Measurements from ENCODE around the gene ATP6AP1.

The ATP6AP1 gene

GRCh38 chrX:154443992-154444754 lies 15.7 kb downstream of the ATP6AP1 start, which contains the start of gene FAM50A:
TSS of gene FAM50A (plus strand) at chrX:154444141. CDS start at chrX:154444236, 95 bp downstream.
- H3K27me3 ChIP-seq (ENCODE audit: insufficient read depth, low read length) = no peaks in the 10 kb centered on the region
- no peaks in the 10 kb centered on the region for H3K9me3 ChIP-seq (ENCODE audit: insufficient read depth, low read depth, low read length)
- no peak within 1 kb of the TSS for H3K27ac ChIP-seq (ENCODE audit: low read length)
- H3K9ac ChIP-seq (ENCODE audit: low read depth, low read length) = peak within 1 kb of the TSS; percentile 67; the same call in 1 of the 2 replicates
- H3K4me1 ChIP-seq (ENCODE audit: insufficient read depth, low read length) = no peaks in the 10 kb centered on the region
- peaks cover 24% of the 10 kb centered on the region; the same call in 1 of the 2 replicates for H3K36me3 ChIP-seq (ENCODE audit: insufficient read depth, low read depth, low read length)
- H3K4me3 ChIP-seq (ENCODE audit: low read length) = peak within 1 kb of the TSS; percentile 63

- Histone ChIP-seq H3K9ac (ENCODE audit: low read depth, low read length) (peak overlapping the region; percentile 67; the same call in 1 of the 2 replicates), H3K27me3 (ENCODE audit: insufficient read depth, low read length) (no peaks in the 10 kb centered on the region), H3K4me3 (ENCODE audit: low read length) (peak overlapping the region; percentile 63), H3K9me3 (ENCODE audit: insufficient read depth, low read depth, low read length) (no peaks in the 10 kb centered on the region), H3K27ac (ENCODE audit: low read length) (no peak overlapping the region), H3K4me1 (ENCODE audit: insufficient read depth, low read length) (no peaks in the 10 kb centered on the region), H3K36me3 (ENCODE audit: insufficient read depth, low read depth, low read length) (peaks cover 28% of the 10 kb centered on the region; the same call in 1 of the 2 replicates)
These were observed 16.3 kb downstream of the ATP6AP1 start for GRCh38 chrX:154444755-154445246.

- H3K36me3 ChIP-seq (ENCODE audit: insufficient read depth, low read depth, low read length) = peaks cover 21% of the 10 kb centered on the region; the same call in 1 of the 2 replicates
- no peak overlapping the region for H3K4me3 ChIP-seq (ENCODE audit: low read length)
These were observed 17.3 kb downstream of the ATP6AP1 start for GRCh38 chrX:154445776-154446175.

GRCh38 chrX:154446430-154446829 lies 18.0 kb downstream of the ATP6AP1 start:
- Histone ChIP-seq H3K4me1 (ENCODE audit: insufficient read depth, low read length) (no peaks in the 10 kb centered on the region), H3K4me3 (ENCODE audit: low read length) (no peak overlapping the region), H3K9ac (ENCODE audit: low read depth, low read length) (no peak overlapping the region), H3K27ac (ENCODE audit: low read length) (no peak overlapping the region), H3K27me3 (ENCODE audit: insufficient read depth, low read length) (no peaks in the 10 kb centered on the region), H3K36me3 (ENCODE audit: insufficient read depth, low read depth, low read length) (peaks cover 17% of the 10 kb centered on the region; the same call in 1 of the 2 replicates), H3K9me3 (ENCODE audit: insufficient read depth, low read depth, low read length) (no peaks in the 10 kb centered on the region)

More at GRCh38 chrX:154445776-154446175, 17.3 kb downstream of the ATP6AP1 start:
- H3K9me3 ChIP-seq (ENCODE audit: insufficient read depth, low read depth, low read length) = no peaks in the 10 kb centered on the region
- no peaks in the 10 kb centered on the region for H3K27me3 ChIP-seq (ENCODE audit: insufficient read depth, low read length)
- no peak overlapping the region for H3K9ac ChIP-seq (ENCODE audit: low read depth, low read length)
- H3K27ac ChIP-seq (ENCODE audit: low read length) = no peak overlapping the region
- no peaks in the 10 kb centered on the region for H3K4me1 ChIP-seq (ENCODE audit: insufficient read depth, low read length)

- Histone ChIP-seq H3K27me3 (ENCODE audit: insufficient read depth, low read length) (no peaks in the 10 kb centered on the region), H3K9ac (ENCODE audit: low read depth, low read length) (no peak overlapping the region), H3K4me1 (ENCODE audit: insufficient read depth, low read length) (no peaks in the 10 kb centered on the region), H3K36me3 (ENCODE audit: insufficient read depth, low read depth, low read length) (0 out of 2 replicates have a peak, but pooled peaks cover 8% of the 10 kb centered on the region), H3K4me3 (ENCODE audit: low read length) (no peak overlapping the region), H3K27ac (ENCODE audit: low read length) (no peak overlapping the region), H3K9me3 (ENCODE audit: insufficient read depth, low read depth, low read length) (no peaks in the 10 kb centered on the region)
These were observed 20.0 kb downstream of the ATP6AP1 start for GRCh38 chrX:154448484-154448883.

DNA sequence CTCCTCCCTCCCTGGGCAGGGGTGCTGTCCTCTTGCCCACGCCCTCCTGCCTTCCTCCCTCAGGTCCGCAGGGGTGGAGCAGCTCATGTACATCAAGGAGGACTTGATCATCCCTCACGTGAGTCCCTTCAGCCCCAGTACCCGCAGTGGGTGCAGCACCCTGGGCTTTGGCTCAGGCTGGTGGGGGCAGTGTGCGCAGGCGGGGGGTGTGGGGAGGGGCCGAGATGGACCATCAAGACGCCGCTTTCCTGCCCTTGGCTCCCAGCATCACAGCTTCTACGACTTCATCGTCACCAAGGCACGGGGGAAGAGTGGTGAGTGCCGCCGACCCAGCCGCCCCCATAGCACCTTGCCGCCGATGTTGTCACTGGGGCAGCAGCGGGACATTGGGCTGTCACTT lies 21.1 kb downstream of the ATP6AP1 start:
- H3K9me3 ChIP-seq (ENCODE audit: insufficient read depth, low read depth, low read length) = no peaks in the 10 kb centered on the region
- H3K27me3 ChIP-seq (ENCODE audit: insufficient read depth, low read length) = no peaks in the 10 kb centered on the region
- no peak overlapping the region for H3K9ac ChIP-seq (ENCODE audit: low read depth, low read length)
- H3K36me3 ChIP-seq (ENCODE audit: insufficient read depth, low read depth, low read length) = 0 out of 2 replicates have a peak, but pooled peaks cover 8% of the 10 kb centered on the region
- H3K4me3 ChIP-seq (ENCODE audit: low read length) = no peak overlapping the region
- no peaks in the 10 kb centered on the region for H3K4me1 ChIP-seq (ENCODE audit: insufficient read depth, low read length)
- no peak overlapping the region for H3K27ac ChIP-seq (ENCODE audit: low read length)

DNA sequence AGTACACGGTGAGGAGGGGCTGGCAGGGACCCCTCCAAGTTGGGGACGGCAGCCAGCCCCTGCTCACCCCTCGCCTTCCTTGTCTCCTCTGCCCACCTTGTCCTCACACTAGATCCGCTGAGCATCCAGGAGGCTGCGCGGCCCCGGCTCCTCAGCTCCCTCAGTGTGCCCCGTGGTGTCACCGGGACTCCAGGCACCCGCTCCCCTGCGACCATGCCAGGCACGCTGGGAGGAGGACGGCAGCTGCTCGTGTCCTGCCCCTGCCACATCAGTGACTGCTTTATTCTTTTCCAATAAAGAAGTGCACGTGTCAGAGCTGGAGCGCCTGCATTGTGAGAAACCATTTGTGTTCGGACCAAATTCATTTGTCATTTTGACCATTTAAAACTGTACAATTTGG lies 21.8 kb downstream of the ATP6AP1 start:
- Histone ChIP-seq H3K4me3 (ENCODE audit: low read length) (no peak overlapping the region), H3K36me3 (ENCODE audit: insufficient read depth, low read depth, low read length) (0 out of 2 replicates have a peak, but pooled peaks cover 8% of the 10 kb centered on the region), H3K27ac (ENCODE audit: low read length) (no peak overlapping the region), H3K9me3 (ENCODE audit: insufficient read depth, low read depth, low read length) (no peaks in the 10 kb centered on the region), H3K4me1 (ENCODE audit: insufficient read depth, low read length) (no peaks in the 10 kb centered on the region), H3K27me3 (ENCODE audit: insufficient read depth, low read length) (no peaks in the 10 kb centered on the region), H3K9ac (ENCODE audit: low read depth, low read length) (no peak overlapping the region)

DNA sequence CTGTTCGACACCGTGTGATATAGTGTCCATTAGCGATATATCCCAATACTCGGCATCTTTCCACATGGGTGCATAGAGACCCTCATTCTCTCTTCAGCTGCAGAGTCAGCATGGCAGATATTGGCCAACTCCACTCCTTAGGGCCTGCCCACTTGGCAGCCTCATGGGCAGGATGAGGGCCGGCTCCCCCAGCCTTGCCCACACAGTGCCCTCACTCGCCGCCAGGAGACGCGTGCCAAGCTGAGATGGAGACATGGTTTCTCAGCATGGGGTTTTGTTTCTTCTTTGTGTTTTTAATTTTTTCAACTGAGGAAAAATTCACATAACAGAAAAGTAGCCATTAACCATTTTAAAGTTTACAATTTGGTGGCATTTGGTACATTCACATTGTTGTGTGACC lies 24.3 kb downstream of the ATP6AP1 start:
- Histone ChIP-seq H3K27ac (ENCODE audit: low read length) (no peak overlapping the region), H3K4me1 (ENCODE audit: insufficient read depth, low read length) (no peaks in the 10 kb centered on the region), H3K9ac (ENCODE audit: low read depth, low read length) (no peak overlapping the region), H3K36me3 (ENCODE audit: insufficient read depth, low read depth, low read length) (0 out of 2 replicates have a peak, but pooled peaks cover 8% of the 10 kb centered on the region), H3K4me3 (ENCODE audit: low read length) (no peak overlapping the region), H3K9me3 (ENCODE audit: insufficient read depth, low read depth, low read length) (no peaks in the 10 kb centered on the region), H3K27me3 (ENCODE audit: insufficient read depth, low read length) (peaks cover 5% of the 10 kb centered on the region)

DNA sequence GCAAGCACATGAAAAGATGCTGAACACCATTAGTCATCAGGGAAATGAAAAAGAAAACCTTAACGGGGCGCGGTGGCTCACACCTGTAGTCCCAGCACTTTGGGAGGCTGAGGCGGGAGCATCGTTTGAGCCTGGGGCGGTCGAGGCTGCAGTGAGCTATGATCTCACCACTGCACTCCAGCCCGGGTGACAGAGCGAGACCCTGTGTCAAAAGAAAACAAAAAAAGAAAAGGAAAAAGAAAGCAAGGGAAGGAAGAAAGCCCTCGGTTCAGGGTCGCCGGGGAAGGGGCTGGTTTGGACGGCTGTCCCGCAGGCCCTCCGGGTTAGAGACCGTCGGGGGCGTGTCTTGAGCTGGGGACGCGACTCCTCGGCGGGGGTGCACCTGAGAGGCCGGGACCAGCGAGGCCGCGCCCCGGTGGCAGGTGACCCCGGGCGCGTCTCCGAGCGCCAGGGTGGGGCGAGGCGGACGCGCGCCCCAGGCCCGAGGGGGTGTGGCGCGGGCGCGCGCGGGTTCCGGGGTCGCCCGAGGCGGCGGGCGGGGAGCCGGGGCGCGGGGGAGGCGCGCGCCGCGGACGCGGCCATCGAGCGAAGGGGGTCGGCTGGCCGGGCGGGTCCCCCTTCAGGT lies 29.1 kb downstream of the ATP6AP1 start:
- Histone ChIP-seq H3K4me1 (ENCODE audit: insufficient read depth, low read length) (no peaks in the 10 kb centered on the region), H3K27me3 (ENCODE audit: insufficient read depth, low read length) (peaks cover 5% of the 10 kb centered on the region), H3K9ac (ENCODE audit: low read depth, low read length) (no peak overlapping the region), H3K27ac (ENCODE audit: low read length) (no peak overlapping the region), H3K36me3 (ENCODE audit: insufficient read depth, low read depth, low read length) (no peaks in the 10 kb centered on the region), H3K9me3 (ENCODE audit: insufficient read depth, low read depth, low read length) (no peaks in the 10 kb centered on the region), H3K4me3 (ENCODE audit: low read length) (peak overlapping the region; percentile 45; the same call in 1 of the 2 replicates)

DNA sequence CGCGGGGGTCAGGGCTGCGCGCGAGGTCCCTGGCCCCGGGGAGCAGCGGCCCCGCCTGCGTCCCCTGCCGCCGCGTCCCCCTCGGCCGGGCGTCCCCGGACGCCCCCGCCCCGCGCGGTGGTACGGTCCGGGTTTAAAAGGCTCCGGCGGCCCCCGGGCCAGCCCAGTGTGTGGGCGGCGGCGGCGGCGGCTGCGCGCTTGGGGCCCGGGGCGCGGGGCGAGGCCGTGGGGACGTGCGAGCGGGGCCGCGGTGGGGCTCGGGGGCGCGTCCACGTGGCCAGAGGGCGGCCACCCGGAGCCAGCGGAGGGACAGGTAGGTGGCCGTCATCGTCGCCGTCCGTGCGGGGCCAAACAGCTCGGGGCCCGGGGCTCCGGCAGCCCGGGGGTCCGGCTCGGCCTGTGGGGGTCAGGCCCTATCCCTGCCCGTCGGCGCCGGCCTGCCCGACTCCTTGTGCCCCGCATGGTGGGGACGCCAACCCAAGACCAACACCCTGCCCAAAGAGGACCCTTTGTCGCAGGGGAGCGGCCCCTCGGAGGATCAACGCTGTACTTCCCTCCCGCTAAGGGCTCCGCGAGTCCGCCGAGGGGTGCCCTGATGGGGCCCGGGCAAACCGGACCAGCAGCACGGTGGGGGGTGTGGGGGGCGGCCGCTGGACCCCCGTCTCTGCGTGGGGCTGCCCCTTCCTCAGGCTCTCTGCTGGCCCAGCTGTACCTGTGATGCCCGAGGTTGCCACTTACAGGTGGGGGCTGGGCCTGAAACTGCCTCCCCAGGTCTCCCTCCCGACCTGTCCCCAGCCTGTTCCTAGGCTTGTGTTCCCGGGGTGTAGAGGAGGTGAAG lies 29.9 kb downstream of the ATP6AP1 start, which contains the start of gene PLXNA3:
Gene PLXNA3 (plus strand): TSS at position 166 of the 838 bp plus-strand sequence. CDS start 1,903 bp downstream, outside the sequence.
- Histone ChIP-seq H3K9me3 (ENCODE audit: insufficient read depth, low read depth, low read length) (no peaks in the 10 kb centered on the region), H3K4me3 (ENCODE audit: low read length) (peak within 1 kb of the TSS; percentile 66), H3K9ac (ENCODE audit: low read depth, low read length) (peak within 1 kb of the TSS; percentile 21; the same call in 1 of the 2 replicates), H3K27ac (ENCODE audit: low read length) (no peak within 1 kb of the TSS), H3K4me1 (ENCODE audit: insufficient read depth, low read length) (no peaks in the 10 kb centered on the region), H3K27me3 (ENCODE audit: insufficient read depth, low read length) (peaks cover 5% of the 10 kb centered on the region), H3K36me3 (ENCODE audit: insufficient read depth, low read depth, low read length) (no peaks in the 10 kb centered on the region)

All from iPS-20b (cell line).